ENCODE measurements around the gene CMKLR1.

Gene CMKLR1

GRCh38 chr12:108346727-108347710, 7.9 kb upstream of the CMKLR1 start:
- TF ChIP-seq CTCF (conservative IDR thresholded peaks at IDR 0.05; ENCODE audit: low read length) = no peak
- no peak overlapping the region for H3K4me3 ChIP-seq (ENCODE audit: low read length)
- no peak for DNase-seq (ENCODE audit: low read depth)

GRCh38 chr12:108345716-108346633, 6.9 kb upstream of the CMKLR1 start:
- no peak overlapping the region for H3K4me3 ChIP-seq (ENCODE audit: low read length)

GRCh38 chr12:108342985-108343384, 3.9 kb upstream of the CMKLR1 start:
- no peak overlapping the region for H3K4me3 ChIP-seq (ENCODE audit: low read length)
- no peak for DNase-seq (ENCODE audit: low read depth)
- no peak for TF ChIP-seq CTCF (conservative IDR thresholded peaks at IDR 0.05; ENCODE audit: low read length)

More at GRCh38 chr12:108345716-108346633, 6.9 kb upstream of the CMKLR1 start:
- TF ChIP-seq CTCF (conservative IDR thresholded peaks at IDR 0.05; ENCODE audit: low read length) = no peak
- DNase-seq (ENCODE audit: low read depth) = no peak

GRCh38 chr12:108341854-108342847, 3.0 kb upstream of the CMKLR1 start:
- no peak for TF ChIP-seq CTCF (conservative IDR thresholded peaks at IDR 0.05; ENCODE audit: low read length)
- no peak overlapping the region for H3K4me3 ChIP-seq (ENCODE audit: low read length)
- no peak for DNase-seq (ENCODE audit: low read depth)

- DNase-seq (ENCODE audit: low read depth) = no peak
- TF ChIP-seq CTCF (conservative IDR thresholded peaks at IDR 0.05; ENCODE audit: low read length) = no peak
- H3K4me3 ChIP-seq (ENCODE audit: low read length) = no peak overlapping the region
Measured at GRCh38 chr12:108341356-108341755, 2.2 kb upstream of the CMKLR1 start.

- TF ChIP-seq CTCF (conservative IDR thresholded peaks at IDR 0.05; ENCODE audit: low read length) = no peak
- no peak for DNase-seq (ENCODE audit: low read depth)
- no peak overlapping the region for H3K4me3 ChIP-seq (ENCODE audit: low read length)
Measured at GRCh38 chr12:108340037-108340436, 926 bp upstream of the CMKLR1 start.

All from AG10803 (cell line).